ENCODE data around the gene CASP3.
"Not testable (repeated sequence)": the region's sequence is repeated elsewhere in the genome, so short reads cannot be mapped to it uniquely, and the experiment has no call there.

CASP3 gene

GRCh38 chr4:184636144-184636543, 13.1 kb downstream of the CASP3 start:
- DNase-seq (ENCODE audit: low read depth in 3 of 3) = no peak

- no peak for DNase-seq (ENCODE audit: low read depth in 3 of 3)
Measured at GRCh38 chr4:184635381-184635780, 13.9 kb downstream of the CASP3 start.

GRCh38 chr4:184632842-184633241, 16.4 kb downstream of the CASP3 start:
- no peak for DNase-seq (ENCODE audit: low read depth in 3 of 3)

GRCh38 chr4:184628103-184628502, 21.1 kb downstream of the CASP3 start:
- no peak for DNase-seq (ENCODE audit: low read depth in 3 of 3)

GRCh38 chr4:184625783-184626596, 23.3 kb downstream of the CASP3 start:
- DNase-seq (ENCODE audit: low read depth in 3 of 3) = not testable (repeated sequence)

GRCh38 chr4:184624972-184625554, 24.2 kb downstream of the CASP3 start:
- no peak for DNase-seq (ENCODE audit: low read depth in 3 of 3)

GRCh38 chr4:184624504-184624903, 24.7 kb downstream of the CASP3 start:
- not testable (repeated sequence) for DNase-seq (ENCODE audit: low read depth in 3 of 3)

GRCh38 chr4:184621518-184621917, 27.7 kb downstream of the CASP3 start:
- DNase-seq (ENCODE audit: low read depth in 3 of 3) = no peak

GRCh38 chr4:184620212-184620867, 28.9 kb downstream of the CASP3 start:
- no peak for DNase-seq (ENCODE audit: low read depth in 3 of 3)

- DNase-seq (ENCODE audit: low read depth in 3 of 3) = no peak
Measured at GRCh38 chr4:184617600-184618196, 31.5 kb downstream of the CASP3 start.

- no peak for DNase-seq (ENCODE audit: low read depth in 3 of 3)
Measured at GRCh38 chr4:184616633-184617551, 32.4 kb downstream of the CASP3 start.

GRCh38 chr4:184616168-184616567, 33.1 kb downstream of the CASP3 start:
- not testable (repeated sequence) for DNase-seq (ENCODE audit: low read depth in 3 of 3)

GRCh38 chr4:184614509-184614908, 34.7 kb downstream of the CASP3 start:
- no peak for DNase-seq (ENCODE audit: low read depth in 3 of 3)

GRCh38 chr4:184613405-184613804, 35.8 kb downstream of the CASP3 start:
- DNase-seq (ENCODE audit: low read depth in 3 of 3) = no peak

GRCh38 chr4:184612074-184612473, 37.2 kb downstream of the CASP3 start:
- DNase-seq (ENCODE audit: low read depth in 3 of 3) = no peak

GRCh38 chr4:184607429-184607828, 41.8 kb downstream of the CASP3 start:
- not testable (repeated sequence) for DNase-seq (ENCODE audit: low read depth in 3 of 3)

GRCh38 chr4:184602857-184603256, 46.4 kb downstream of the CASP3 start:
- not testable (repeated sequence) for DNase-seq (ENCODE audit: low read depth in 3 of 3)

GRCh38 chr4:184600982-184601381, 48.3 kb downstream of the CASP3 start:
- not testable (repeated sequence) for DNase-seq (ENCODE audit: low read depth in 3 of 3)

- no peak for DNase-seq (ENCODE audit: low read depth in 3 of 3)
Measured at GRCh38 chr4:184599492-184600135, 49.6 kb downstream of the CASP3 start.

- DNase-seq (ENCODE audit: low read depth in 3 of 3) = no peak
Measured at GRCh38 chr4:184598753-184599491, 50.3 kb downstream of the CASP3 start.
